Measurements from ENCODE around the gene NTHL1.

DNA sequence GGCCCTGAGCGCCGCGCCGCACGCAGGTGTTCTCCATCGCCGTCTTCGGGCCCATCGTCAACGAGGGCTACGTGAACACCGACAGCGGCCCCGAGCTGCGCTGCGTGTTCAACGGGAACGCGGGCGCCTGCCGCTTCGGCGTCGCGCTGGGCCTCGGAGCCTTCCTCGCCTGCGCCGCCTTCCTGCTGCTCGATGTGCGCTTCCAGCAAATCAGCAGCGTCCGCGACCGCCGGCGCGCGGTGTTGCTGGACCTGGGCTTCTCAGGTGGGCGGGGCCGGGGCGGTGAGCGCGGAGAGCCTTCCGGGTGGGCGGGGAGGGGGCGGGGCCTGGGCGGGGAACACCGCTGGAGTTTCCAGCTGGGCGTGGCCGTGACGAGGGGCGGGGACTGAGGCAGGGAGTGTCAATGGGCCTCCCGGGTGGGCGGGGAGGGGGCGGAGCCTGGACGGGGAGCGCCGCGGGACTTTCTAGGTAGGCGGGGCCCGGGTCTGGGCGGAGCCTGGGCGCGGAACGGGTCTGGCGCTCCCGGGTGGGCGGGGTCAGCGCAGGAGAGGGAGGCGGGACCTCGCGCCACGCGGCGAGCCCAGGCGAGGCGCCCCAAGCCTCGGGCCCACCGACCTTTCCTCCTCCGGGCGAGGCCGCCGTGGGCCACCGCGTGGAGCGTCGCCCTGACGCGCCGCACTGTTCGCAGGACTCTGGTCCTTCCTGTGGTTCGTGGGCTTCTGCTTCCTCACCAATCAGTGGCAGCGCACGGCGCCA, 55.5 kb downstream of the NTHL1 start:
- TF ChIP-seq, protein P1, sequence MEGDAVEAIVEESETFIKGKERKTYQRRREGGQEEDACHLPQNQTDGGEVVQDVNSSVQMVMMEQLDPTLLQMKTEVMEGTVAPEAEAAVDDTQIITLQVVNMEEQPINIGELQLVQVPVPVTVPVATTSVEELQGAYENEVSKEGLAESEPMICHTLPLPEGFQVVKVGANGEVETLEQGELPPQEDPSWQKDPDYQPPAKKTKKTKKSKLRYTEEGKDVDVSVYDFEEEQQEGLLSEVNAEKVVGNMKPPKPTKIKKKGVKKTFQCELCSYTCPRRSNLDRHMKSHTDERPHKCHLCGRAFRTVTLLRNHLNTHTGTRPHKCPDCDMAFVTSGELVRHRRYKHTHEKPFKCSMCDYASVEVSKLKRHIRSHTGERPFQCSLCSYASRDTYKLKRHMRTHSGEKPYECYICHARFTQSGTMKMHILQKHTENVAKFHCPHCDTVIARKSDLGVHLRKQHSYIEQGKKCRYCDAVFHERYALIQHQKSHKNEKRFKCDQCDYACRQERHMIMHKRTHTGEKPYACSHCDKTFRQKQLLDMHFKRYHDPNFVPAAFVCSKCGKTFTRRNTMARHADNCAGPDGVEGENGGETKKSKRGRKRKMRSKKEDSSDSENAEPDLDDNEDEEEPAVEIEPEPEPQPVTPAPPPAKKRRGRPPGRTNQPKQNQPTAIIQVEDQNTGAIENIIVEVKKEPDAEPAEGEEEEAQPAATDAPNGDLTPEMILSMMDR (IDR thresholded peaks at IDR 0.05), result no peak
- peak in 1 of 2 donors; percentile 19 for TF ChIP-seq POLR2A (IDR thresholded peaks at IDR 0.05)
